Right atrium auricular region (tissue), 2 donors: ENCODE data around the gene GPATCH2L. TPM values are rescaled to one million over a fixed set of nuclear protein-coding genes. Genes with fewer than 3 reads are reported as not detected.

Source experiments
- DNase-seq: peaks from one replicate; pipeline ENCODE4 v3.0.0-alpha.2; 2019; ENCODE audit warnings: low spot score
- H3K27ac ChIP-seq, 2 donors: fragments of 200-600 bp; sonication (generic); 1 replicate in 1 of 2; 2 replicates in 1 of 2; pipeline ENCODE4 v1.5.1; 2016 to 2019
- H3K27me3 ChIP-seq, 2 donors: fragments of 200-600 bp; sonication (generic); one replicate each; pipeline versions ENCODE4 v1.5.1 to v1.6.0; 2017 to 2019
- H3K36me3 ChIP-seq: fragments of 200-600 bp; sonication (generic); one replicate; pipeline ENCODE4 v1.5.1; 2016
- H3K4me1 ChIP-seq, 2 donors: fragments of 200-600 bp; sonication (generic); one replicate each; pipeline versions ENCODE4 v1.5.1 to v1.6.0; 2017 to 2019
- H3K4me3 ChIP-seq, 2 donors: fragments of 200-600 bp; sonication (generic); 1 replicate in 1 of 2; 2 replicates in 1 of 2; pipeline ENCODE4 v1.5.1; 2017 to 2019; ENCODE audit warnings: mild to moderate bottlenecking in 1 of 2, moderate library complexity in 1 of 2
- H3K9me3 ChIP-seq, 2 donors: fragments of 200-600 bp; sonication (generic); one replicate each; pipeline ENCODE4 v1.5.1; 2019
- total RNA-seq, 2 donors: library from RNA; depleted of rRNA; stranded (reverse); fragments of >200 nt; gene quantifications; one replicate each; pipeline ENCODE4 v1.1.0, GENCODE V29; 2016
- TF ChIP-seq, protein P1 (sequence below), 2 donors: fragments of 200-600 bp; sonication (generic); IDR thresholded peaks; one replicate each; pipeline ENCODE4 v1.5.1; 2019; ENCODE audit warnings: antibody characterized with exemption in 2 of 2

Gene GPATCH2L
- 10 to 100 TPM; 38.5 to 48.5 TPM for total RNA-seq

- TF ChIP-seq, protein P1, sequence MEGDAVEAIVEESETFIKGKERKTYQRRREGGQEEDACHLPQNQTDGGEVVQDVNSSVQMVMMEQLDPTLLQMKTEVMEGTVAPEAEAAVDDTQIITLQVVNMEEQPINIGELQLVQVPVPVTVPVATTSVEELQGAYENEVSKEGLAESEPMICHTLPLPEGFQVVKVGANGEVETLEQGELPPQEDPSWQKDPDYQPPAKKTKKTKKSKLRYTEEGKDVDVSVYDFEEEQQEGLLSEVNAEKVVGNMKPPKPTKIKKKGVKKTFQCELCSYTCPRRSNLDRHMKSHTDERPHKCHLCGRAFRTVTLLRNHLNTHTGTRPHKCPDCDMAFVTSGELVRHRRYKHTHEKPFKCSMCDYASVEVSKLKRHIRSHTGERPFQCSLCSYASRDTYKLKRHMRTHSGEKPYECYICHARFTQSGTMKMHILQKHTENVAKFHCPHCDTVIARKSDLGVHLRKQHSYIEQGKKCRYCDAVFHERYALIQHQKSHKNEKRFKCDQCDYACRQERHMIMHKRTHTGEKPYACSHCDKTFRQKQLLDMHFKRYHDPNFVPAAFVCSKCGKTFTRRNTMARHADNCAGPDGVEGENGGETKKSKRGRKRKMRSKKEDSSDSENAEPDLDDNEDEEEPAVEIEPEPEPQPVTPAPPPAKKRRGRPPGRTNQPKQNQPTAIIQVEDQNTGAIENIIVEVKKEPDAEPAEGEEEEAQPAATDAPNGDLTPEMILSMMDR (IDR thresholded peaks at IDR 0.05) = no peak
- Histone ChIP-seq H3K36me3 (peaks cover 10% of the 10 kb centered on the region), H3K4me1 (peaks cover 0 to 47% of the 10 kb centered on the region in 2 donors), H3K4me3 (peak within 1 kb of the TSS; percentile 97 to 98), H3K27me3 (no peaks in the 10 kb centered on the region), H3K9me3 (no peaks in the 10 kb centered on the region), H3K27ac (peak within 1 kb of the TSS; percentile 95)
- peak; percentile 93 for DNase-seq
Observed at GRCh38 chr14:76151398-76152332, at the start of gene GPATCH2L. TSS of gene GPATCH2L (plus strand) at chr14:76151922. CDS start at chr14:76154364, 2,442 bp downstream.

DNA sequence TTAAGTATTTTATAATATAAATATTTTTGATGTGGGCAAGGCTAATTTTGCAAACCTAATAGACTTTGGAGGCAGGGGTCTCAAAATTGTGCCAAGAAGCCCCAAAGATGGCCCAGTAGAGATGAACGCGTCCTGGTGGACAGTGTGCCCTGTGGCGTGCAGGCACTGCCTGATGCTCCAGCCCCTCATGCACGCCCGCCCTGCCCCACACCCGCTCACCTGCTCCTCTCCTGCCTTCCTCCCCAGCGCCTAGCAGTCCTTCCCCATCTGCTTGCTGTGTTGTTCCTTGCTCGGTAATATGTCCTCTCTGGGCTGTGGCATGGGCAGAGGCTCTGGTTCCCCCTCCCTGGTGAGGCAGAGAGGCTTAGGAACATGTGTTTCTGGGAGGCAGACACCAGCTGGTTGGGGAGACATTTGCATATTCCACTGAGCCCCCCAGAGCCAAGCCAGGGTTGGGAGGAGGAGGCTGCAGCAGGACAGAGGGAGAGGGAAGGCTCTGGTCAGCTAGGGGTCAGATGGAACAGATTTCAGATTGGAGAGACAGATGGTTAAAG lies 46.8 kb upstream of the GPATCH2L start:
- Histone ChIP-seq H3K27ac (no peak overlapping the region), H3K36me3 (no peaks in the 10 kb centered on the region), H3K9me3 (no peaks in the 10 kb centered on the region), H3K4me3 (no peak overlapping the region), H3K4me1 (peaks cover 0 to 16% of the 10 kb centered on the region in 2 donors), H3K27me3 (no peaks in the 10 kb centered on the region)
- TF ChIP-seq, protein P1 (IDR thresholded peaks at IDR 0.05) = no peak
- no peak for DNase-seq

DNA sequence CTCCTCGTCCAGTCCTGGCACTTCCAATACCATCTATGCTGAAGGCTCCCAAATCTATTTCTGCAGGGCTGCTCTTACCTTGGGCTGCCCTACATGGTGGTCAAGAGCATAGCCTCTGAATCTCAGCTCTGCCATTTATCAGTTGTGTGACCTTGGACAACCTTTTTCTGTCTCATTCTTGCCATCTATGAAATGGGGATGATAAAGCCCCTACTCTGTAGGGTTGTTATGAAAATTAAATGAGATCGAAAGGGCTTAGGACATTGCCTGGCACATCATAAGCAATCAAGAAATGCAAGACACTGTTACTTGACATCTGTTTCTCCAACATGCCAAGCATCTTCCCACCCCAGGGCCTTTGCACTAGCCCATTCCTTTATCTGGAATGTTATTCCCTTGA lies 45.5 kb upstream of the GPATCH2L start:
- Histone ChIP-seq H3K9me3 (no peaks in the 10 kb centered on the region), H3K4me3 (no peak overlapping the region), H3K4me1 (peaks cover 0 to 4% of the 10 kb centered on the region in 2 donors), H3K27ac (no peak overlapping the region), H3K27me3 (no peaks in the 10 kb centered on the region), H3K36me3 (no peaks in the 10 kb centered on the region)
- DNase-seq = no peak
- TF ChIP-seq, protein P1 (IDR thresholded peaks at IDR 0.05) = no peak

- DNase-seq = no peak
- no peaks in the 10 kb centered on the region for H3K9me3 ChIP-seq
- TF ChIP-seq, protein P1 (IDR thresholded peaks at IDR 0.05) = no peak
- H3K4me1 ChIP-seq = no peaks in the 10 kb centered on the region
- H3K36me3 ChIP-seq = no peaks in the 10 kb centered on the region
- H3K27me3 ChIP-seq = no peaks in the 10 kb centered on the region
- H3K4me3 ChIP-seq = no peak overlapping the region
- H3K27ac ChIP-seq = no peak overlapping the region
Observed at GRCh38 chr14:76109087-76109880, 42.4 kb upstream of the GPATCH2L start.

DNA sequence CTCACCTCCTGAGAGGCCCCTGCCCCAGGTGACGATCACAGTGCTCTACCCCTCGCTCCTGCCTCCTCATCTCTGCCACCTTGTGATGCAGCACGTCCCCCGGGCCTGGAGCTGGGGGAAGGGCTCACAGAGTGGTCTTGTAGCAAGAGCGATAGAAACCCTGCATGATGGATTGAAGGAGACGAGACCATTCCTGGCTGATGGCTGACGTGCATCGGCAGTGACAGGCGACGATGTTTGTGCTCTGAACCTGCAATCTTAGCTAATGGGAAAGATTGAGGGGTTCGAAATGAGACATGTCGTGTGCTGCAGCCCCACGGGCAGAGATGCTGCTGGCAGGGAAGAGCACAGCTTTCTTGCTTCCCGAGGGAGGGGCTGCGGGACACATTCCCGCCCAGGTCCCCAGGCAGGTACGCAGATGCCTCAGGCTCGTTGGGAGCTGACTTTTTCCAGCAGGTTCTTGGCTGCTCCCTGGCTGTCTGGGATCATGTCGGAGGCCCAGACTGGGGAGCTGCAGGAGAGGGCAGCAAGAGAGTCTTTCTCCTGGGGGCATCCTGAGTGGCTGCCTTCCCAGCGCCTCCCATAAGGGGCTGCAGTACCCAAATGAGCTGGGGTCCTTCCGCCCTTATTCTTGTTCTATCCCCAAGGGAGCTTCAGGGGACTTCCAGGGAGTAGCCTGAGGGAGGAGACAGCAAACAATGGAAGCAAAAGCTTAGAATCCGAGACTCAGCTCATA lies 38.7 kb upstream of the GPATCH2L start:
- no peaks in the 10 kb centered on the region for H3K27me3 ChIP-seq
- no peak overlapping the region for H3K4me3 ChIP-seq
- H3K36me3 ChIP-seq = no peaks in the 10 kb centered on the region
- H3K9me3 ChIP-seq = no peaks in the 10 kb centered on the region
- no peaks in the 10 kb centered on the region for H3K4me1 ChIP-seq
- no peak for DNase-seq
- H3K27ac ChIP-seq = no peak overlapping the region
- TF ChIP-seq, protein P1 (IDR thresholded peaks at IDR 0.05) = no peak
